CD4-positive, alpha-beta T cell treated with Interleukin-17A for 4 hours (primary cell): ENCODE data around the gene ZBTB2.
"Not testable (repeated sequence)": the region's sequence is repeated elsewhere in the genome, so short reads cannot be mapped to it uniquely, and the experiment has no call there.

Source experiments
- DNase-seq: peaks from one replicate; pipeline ENCODE4 v3.0.0-alpha.2; 2020; ENCODE audit warnings: mixed read lengths

The ZBTB2 gene

GRCh38 chr6:151400473-151400872 lies 9.1 kb upstream of the ZBTB2 start:
- no peak for DNase-seq

GRCh38 chr6:151399679-151400078 lies 8.3 kb upstream of the ZBTB2 start:
- no peak for DNase-seq

DNA sequence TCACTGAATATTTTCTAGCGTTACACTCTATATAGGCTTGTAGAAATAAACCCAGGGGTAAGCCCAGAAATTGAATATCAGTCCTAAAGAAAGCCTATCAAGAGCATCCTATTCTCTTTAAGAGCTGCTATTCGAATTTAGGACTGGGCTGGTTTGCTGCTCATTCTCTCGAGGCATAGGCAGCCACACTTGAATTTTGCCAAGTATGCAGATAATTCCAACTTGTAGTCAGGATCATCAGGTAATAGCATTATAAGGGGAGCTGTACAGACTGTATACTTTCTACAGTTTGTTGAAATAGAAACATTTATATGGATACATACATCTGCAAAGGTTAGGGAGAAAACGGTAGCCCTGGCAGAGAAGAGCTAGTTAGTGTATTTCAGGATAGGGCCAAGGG lies 2.1 kb upstream of the ZBTB2 start:
- no peak for DNase-seq

GRCh38 chr6:151392427-151392826 lies 1.1 kb upstream of the ZBTB2 start:
- no peak for DNase-seq

DNA sequence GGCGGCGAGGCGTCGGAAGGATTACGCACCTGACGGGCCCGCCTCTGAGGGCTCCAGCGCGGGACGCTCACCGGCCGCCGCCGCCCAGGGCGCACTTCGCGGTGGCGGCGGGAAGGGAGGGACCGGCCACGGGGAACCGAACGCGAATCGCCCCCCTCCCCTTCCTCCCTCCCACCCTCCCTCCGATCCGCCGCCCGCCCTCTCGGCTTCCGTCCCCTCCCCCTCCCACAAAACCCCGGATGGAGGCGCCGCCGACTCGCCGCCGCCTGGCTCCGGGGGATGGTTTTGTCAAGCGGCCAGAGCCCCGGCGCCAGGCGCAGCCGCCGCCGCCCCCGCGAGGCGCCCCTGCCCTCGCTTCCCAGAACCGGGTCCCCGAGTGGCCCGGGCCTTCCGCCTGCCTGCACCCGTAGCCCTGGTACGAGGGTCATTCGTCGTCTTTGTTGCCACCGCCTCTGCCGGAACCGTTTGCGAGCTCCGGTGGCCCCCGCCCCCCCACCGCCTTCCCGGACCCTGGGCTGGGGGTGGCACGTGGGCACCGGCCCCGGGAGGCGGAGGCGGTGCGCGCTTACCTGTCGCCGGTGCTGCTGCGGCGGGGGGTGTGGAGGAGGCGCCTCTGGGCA lies 398 bp downstream of the ZBTB2 start:
- peak; percentile 87 for DNase-seq

DNA sequence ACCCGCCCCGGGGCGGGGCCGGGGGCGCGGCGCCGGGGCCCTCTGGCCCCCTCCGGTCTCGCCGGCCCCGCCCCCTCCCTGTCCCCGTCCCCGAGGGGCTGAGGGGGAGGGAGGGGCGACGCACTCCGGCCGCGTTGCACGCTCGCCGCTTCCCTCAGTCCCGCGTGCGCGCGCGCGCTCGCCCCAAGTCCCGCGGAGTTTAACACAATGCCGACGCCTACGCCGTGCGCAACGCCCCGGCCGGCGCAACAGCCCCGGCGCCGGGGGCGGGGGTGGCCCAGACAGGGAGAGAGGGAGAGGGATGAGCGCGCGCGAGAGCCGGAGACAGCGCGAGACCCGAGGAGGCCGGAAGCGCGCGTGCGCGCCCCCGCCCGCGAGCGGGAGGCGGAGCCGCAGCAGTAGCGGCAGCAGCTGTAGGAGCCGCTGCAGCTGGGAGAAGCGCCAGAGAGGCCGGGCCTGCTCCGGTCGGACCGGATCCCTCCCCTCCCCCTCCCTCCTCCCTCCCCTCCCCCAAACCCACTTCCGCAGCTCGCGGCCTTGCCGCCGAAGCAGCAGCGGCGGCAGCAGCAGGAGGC lies 996 bp downstream of the ZBTB2 start:
- peak; percentile 97 for DNase-seq

DNA sequence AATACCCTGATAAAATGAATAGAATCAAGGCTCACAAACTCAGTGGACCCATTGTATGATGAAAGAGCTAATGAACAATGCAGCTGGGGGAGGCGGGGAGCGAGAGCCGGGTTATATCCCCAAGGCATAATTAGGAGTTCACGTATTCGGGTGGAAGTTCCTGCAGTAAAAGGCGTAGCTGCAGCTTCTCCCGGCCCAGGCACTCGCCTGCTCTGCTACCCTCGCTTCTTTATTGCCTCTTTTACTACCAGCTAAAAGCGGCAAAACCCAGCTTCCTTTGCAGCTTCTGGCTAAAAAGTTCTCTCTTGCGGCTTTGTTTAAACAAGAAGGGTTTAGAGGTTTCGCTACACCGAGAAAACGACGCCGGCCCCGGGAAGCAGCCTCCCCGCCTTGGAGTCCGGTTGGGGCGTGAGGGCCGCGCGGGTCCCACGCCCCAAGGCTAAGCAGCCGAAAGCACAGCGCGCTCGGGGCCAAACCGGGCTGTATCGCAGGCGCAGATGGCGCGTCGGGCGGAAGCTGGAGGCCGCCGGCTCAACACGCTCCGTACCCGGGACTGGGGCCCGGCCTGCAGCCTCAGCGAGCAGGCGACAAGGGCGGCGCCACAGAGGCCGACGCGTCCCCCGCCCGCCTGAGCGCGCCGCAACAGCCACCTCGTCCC lies 1.6 kb downstream of the ZBTB2 start:
- peak; percentile 55 for DNase-seq

DNA sequence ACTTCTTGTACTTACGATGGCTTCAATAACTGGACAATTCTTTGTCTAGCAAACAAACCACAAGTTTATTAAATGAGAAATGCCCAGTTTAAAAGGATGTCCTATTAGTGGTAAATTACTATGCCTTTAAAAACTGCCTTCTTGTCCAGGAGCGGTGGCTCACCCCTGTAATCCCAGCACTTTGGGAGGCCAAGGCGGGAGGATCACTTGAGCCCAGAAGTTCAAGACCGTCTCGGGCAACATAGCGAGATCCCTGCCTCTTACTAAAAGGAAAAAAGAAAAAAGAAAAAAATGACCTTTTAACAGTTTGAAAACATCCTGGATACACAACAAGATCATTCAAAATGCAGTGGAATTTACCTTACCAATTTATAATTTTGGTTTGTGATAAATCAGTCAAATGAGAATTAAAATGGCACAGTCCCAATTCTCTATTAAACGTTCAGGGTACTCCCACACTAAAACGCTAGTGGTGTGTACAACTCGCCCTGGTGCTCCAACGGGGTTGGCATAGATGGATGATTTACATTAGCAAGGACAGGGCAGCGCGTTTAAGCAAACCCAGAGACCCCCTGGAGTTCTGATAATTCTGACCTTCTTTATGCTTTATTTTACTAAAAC lies 2.3 kb downstream of the ZBTB2 start:
- peak; percentile 36 for DNase-seq

DNA sequence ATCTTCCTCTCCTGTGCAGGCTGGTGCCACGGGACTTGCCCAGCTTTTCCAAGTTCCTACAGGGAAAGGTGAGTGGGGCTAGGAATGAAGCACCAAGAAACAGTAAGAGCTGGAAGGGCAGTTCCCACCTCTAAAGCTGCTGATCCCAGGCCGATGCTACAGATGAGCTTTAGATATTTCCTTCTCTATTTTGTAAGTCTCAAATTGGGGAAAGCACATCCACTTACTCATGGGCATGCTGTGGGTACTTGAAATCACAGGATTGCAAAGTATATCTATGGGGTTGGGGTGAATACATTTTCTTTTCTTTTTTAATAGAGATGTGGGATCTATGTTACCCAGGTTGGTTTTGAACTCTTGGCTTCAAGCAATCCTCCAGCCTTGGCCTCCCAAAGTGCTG lies 3.1 kb downstream of the ZBTB2 start:
- DNase-seq: no peak

DNA sequence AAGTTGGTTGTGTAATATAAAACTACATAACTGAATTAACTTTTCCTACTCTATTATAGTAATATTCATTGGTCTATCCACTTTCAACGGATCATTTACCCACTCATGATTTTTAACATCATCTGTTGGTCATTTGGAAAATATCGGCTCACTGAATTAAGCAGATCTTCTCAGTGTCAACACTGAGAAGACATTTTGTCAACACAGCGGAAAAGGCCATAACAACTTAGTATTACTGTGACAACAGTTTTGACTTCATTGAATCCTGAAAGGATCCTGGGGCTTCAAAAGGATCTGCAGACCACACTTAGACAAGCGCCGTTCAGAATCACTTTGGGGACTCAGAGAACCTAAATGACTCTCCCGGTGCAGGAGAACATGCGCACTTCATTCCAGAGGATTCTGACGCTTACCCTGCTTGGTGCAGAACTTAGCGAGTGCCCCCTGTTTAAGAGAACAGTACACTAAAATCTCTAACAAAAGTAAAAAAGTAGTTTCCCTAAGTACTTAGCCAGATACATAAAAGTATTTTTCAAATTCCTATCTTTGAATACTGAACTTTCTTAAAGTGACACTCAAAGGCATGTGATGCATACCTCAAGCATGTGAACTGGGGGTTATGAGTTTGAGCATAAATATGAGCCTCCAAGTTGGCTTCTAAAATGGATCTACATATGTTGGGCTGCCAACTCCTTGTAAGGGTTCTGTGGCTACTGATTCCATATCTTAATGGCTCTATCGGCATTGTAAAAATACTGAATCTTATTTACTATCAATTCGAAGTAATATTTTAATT lies 4.0 kb downstream of the ZBTB2 start:
- DNase-seq: no peak

GRCh38 chr6:151385177-151385576 lies 6.2 kb downstream of the ZBTB2 start:
- DNase-seq: no peak

GRCh38 chr6:151384151-151384550 lies 7.2 kb downstream of the ZBTB2 start:
- DNase-seq: no peak

DNA sequence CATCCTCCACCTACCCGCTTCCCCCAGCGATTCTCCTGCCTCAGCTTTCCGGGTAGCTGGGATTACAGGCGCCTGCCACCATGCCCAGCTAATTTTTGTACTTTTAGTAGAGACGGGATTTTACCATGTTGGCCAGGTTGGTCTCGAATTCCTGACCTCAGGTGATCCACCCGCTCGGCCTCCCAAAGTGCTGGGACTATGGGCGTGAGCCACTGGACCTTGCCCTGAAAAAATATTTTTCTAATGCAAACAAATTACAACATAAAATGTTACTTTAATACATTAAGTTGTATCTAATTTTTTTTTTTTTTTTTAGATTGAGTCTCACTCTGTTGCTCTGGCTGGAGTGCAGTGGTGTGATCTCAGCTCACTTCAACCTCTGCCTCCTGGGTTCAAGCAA lies 8.7 kb downstream of the ZBTB2 start:
- DNase-seq: not testable (repeated sequence)

DNA sequence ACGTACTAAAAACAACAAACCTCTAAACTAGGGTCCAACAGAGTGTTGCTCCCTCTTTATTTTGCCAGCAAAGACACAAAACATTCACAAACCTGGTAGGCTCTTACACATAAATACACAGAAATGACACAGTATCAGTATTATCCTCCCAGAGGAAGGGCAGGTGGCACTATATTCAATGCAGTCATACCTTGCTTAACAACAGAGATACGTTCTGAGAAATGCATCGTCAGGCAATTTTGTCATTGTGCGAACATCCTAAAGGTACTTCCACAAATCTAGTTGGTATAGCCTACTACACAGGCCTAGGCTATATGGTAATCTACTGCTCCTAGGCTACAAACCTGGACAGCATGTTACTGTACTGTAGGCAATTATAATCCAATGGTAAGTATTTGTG lies 9.6 kb downstream of the ZBTB2 start:
- DNase-seq: no peak

- DNase-seq: no peak
These were observed 10.5 kb downstream of the ZBTB2 start for GRCh38 chr6:151380848-151381205.

- peak; percentile 36 for DNase-seq
These were observed 11.2 kb downstream of the ZBTB2 start for GRCh38 chr6:151379933-151380847.

DNA sequence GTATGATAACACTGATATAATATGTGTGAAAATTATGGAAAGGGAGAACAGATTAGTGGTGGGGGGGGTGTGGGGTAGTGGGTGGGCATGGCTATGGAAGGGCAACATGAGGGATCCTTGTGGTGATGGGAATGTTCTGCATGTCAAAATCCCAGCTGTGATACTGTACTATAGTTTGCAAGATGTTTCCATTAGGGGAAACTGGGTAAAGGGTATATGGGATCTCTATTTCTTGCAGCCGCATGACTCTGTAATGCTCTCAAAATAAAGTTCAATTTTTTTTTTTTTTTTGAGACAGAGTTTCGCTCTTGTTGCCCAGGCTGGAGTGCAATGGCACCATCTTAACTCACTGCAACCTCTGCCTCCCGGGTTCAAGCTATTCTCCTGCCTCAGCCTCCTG lies 14.3 kb downstream of the ZBTB2 start:
- DNase-seq: no peak

GRCh38 chr6:151376440-151376839 lies 14.9 kb downstream of the ZBTB2 start:
- no peak for DNase-seq

- no peak for DNase-seq
These were observed 15.5 kb downstream of the ZBTB2 start for GRCh38 chr6:151375833-151376232.

DNA sequence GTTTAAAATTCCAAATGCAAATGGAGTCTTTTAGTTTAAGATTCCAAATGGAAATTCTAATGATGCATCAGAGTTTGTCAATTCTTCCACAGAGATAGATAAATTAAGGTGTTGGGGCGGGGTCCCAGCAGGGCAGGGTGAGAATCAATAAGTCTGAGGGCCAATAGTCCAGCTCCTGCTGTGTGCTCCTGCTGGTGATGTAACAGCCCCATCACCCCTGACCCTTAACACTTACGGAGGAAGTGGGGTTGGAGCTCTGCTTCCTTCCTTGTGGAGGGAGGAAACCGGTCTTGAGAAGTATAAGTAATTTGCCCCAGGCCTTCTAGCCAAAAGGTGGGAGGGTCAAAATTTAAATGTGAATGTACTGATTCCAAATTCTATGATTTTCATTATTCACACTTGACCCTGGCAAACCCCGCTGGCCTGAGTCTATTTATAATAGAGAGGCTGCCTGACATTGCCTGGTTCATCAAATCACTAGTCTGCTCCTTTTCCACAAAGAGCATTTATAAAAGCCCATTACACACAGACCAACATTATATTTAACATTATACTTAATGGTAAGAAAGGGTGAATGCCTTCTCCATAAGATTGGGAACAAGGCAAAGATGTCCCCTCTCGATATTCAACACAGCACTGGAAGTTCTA lies 17.2 kb downstream of the ZBTB2 start:
- DNase-seq: peak; percentile 26

- DNase-seq: peak; percentile 38
These were observed 19.2 kb downstream of the ZBTB2 start for GRCh38 chr6:151372164-151372563.
